ENCODE results near the gene TNFRSF11A. TPM values are rescaled to one million over a fixed set of nuclear protein-coding genes. Genes with fewer than 3 reads are reported as not detected.
A peak's percentile ranks its signal among the peaks of the same experiment; 100 is the strongest.

TNFRSF11A gene
- total and polyA plus RNA-seq, 10 donors, result 0.29 to 11.8 (median 4.2) TPM

DNA sequence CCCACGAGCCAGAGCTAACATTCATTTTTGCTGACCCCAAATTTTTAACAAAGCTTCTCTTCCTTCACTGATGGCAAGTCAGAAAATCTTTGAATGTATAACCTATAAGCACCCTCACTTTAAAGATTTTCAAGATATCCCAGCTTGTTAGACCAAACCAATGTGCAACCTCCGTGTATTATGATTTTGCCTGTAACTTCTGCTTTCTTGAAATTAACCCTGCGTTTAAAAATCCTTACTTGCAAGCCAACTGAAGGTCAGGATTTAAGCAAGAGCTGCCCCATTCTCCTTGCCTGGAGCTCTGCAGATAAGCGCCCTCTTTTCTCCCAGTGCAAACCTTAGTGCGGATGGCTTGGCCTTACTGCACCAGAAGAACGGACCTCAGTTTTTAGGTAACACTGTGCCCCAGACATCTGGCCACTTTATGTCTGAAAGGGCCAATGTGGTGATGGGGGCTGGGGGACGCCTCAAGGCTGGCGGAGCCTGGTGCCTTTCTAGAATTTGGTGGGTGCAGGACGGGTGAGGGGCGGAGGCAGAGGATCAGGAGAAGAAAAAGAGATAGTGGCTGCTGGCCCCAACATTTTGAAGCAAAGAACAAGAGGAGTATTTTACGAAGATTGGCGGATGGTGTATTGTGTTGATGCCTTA is 805 bp upstream of the TNFRSF11A start:
- intact Hi-C loops (cut with DNase I; ENCODE audit: low total_unique reads), result no loop called here
- TF ChIP-seq POLR2AphosphoS5 (IDR thresholded peaks at IDR 0.05) (no peak), POLR2A (IDR thresholded peaks at IDR 0.05) (no peak)
- TF ChIP-seq, protein P1, sequence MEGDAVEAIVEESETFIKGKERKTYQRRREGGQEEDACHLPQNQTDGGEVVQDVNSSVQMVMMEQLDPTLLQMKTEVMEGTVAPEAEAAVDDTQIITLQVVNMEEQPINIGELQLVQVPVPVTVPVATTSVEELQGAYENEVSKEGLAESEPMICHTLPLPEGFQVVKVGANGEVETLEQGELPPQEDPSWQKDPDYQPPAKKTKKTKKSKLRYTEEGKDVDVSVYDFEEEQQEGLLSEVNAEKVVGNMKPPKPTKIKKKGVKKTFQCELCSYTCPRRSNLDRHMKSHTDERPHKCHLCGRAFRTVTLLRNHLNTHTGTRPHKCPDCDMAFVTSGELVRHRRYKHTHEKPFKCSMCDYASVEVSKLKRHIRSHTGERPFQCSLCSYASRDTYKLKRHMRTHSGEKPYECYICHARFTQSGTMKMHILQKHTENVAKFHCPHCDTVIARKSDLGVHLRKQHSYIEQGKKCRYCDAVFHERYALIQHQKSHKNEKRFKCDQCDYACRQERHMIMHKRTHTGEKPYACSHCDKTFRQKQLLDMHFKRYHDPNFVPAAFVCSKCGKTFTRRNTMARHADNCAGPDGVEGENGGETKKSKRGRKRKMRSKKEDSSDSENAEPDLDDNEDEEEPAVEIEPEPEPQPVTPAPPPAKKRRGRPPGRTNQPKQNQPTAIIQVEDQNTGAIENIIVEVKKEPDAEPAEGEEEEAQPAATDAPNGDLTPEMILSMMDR (IDR thresholded peaks at IDR 0.05 in 8 of 11, conservative IDR thresholded peaks at IDR 0.05 in 3 of 11), result no peak
- DNase-seq, result no peak
- 35 to 45% (median 40%) methylated on average over 12 of the region's 12 CpGs for WGBS, 5 donors
- Histone ChIP-seq H3K36me3 (no peaks in the 10 kb centered on the region), H3K4me1 (peaks cover 13 to 51% (median 29%) of the 10 kb centered on the region in 6 donors), H3K9me3 (no peaks in the 10 kb centered on the region), H3K27ac (no peak overlapping the region), H3K4me3 (peak overlapping the region in 6 of 8 donors; percentile 27 to 75 (median 52)), H3K27me3 (replicated peaks in 1 of 7) (peaks cover 3 to 70% (median 39%) of the 10 kb centered on the region in 7 donors)

DNA sequence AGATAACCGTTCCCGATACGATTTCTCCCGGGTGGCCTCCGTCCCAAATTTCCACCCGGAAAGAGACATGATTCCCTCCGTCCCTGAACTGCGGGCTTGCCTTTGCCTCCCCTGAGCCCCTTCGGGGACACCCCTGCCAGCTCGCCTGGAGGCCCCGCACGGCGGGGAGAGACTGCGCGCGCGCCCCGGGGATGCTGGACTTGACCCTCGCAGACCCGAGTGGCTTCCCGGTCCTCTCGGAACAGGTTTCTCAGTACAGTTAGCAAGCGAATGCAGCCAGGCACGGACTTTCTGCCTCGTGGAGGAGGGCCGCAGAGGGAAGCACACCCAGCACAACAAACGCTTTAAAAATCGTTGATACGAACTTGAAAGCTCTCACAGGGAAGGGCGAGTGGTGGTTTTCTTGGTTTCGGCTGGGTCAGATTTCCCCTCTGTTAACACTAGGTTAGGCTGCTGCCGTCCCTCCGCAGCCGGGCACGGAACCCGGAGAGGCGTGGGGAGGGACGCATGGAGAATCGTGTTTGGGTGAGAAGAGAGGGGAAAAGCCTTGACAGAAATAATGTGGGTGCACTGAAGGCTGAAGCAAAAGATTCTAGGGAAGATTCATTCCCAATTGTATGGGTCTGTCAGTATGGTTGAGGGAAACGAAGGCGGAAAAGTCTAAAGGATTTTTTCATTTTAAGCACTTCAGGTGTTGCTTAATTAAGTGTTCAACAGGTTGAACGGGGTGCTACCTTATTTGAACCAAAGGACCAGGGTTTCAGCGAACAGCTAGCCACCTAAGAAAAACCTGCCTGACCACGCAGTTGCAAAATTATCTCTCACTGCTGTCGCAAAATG is 916 bp downstream of the TNFRSF11A start:
- Histone ChIP-seq H3K27ac (no peak overlapping the region), H3K4me1 (peaks cover 17 to 66% (median 44%) of the 10 kb centered on the region in 6 donors), H3K27me3 (replicated peaks in 1 of 7) (peaks cover 3 to 83% (median 44%) of the 10 kb centered on the region in 7 donors), H3K9me3 (no peaks in the 10 kb centered on the region), H3K36me3 (no peaks in the 10 kb centered on the region), H3K4me3 (peak overlapping the region; percentile 33 to 75 (median 51))
- 6 to 10% (median 8%) methylated on average over 27 to 45 of the region's 45 CpGs for WGBS, 5 donors
- TF ChIP-seq, protein P1 (IDR thresholded peaks at IDR 0.05 in 8 of 11, conservative IDR thresholded peaks at IDR 0.05 in 3 of 11), result no peak
- TF ChIP-seq POLR2AphosphoS5 (IDR thresholded peaks at IDR 0.05) (peak in 1 of 3 donors; percentile 10), POLR2A (IDR thresholded peaks at IDR 0.05) (no peak)
- intact Hi-C loops (cut with DNase I; ENCODE audit: low total_unique reads), result no loop called here
- peak; percentile 79 for DNase-seq

GRCh38 chr18:62326646-62327348 is 1.7 kb downstream of the TNFRSF11A start:
- Histone ChIP-seq H3K27ac (no peak overlapping the region), H3K9me3 (no peaks in the 10 kb centered on the region), H3K36me3 (no peaks in the 10 kb centered on the region), H3K4me3 (peak overlapping the region in 2 of 8 donors; percentile 54 to 75), H3K4me1 (peaks cover 17 to 74% (median 48%) of the 10 kb centered on the region in 6 donors), H3K27me3 (replicated peaks in 1 of 7) (peaks cover 3 to 89% (median 44%) of the 10 kb centered on the region in 7 donors)
- TF ChIP-seq POLR2A (IDR thresholded peaks at IDR 0.05), result no peak
- TF ChIP-seq, protein P1 (IDR thresholded peaks at IDR 0.05 in 8 of 11, conservative IDR thresholded peaks at IDR 0.05 in 3 of 11), result no peak
- TF ChIP-seq POLR2AphosphoS5 (IDR thresholded peaks at IDR 0.05), result no peak
- 57 to 76% (median 68%) methylated on average over 11 to 12 of the region's 12 CpGs for WGBS, 5 donors
- intact Hi-C loops (cut with DNase I; ENCODE audit: low total_unique reads), result no loop called here
- DNase-seq, result no peak

Data from spleen (tissue), 11 donors.